GM21526 (cell line): ENCODE data around the gene DDAH2.

Experiments used
- ATAC-seq: cut with Tn5 transposase; IDR thresholded peaks from one replicate; pipeline ENCODE4 v1.9.1; 2021; ENCODE audit warnings: moderate library complexity; ENCODE audit not compliant: unreplicated experiment, low FRiP score

DDAH2 gene

GRCh38 chr6:31692353-31692752, 36.7 kb downstream of the DDAH2 start:
- ATAC-seq, result no peak

- ATAC-seq, result no peak
Measured at GRCh38 chr6:31691564-31692108, 37.5 kb downstream of the DDAH2 start.

GRCh38 chr6:31691078-31691463, 38.0 kb downstream of the DDAH2 start:
- ATAC-seq, result no peak

- no peak for ATAC-seq
Measured at GRCh38 chr6:31690231-31691077, 38.6 kb downstream of the DDAH2 start.

- ATAC-seq, result no peak
Measured at GRCh38 chr6:31689249-31690110, 39.6 kb downstream of the DDAH2 start.

GRCh38 chr6:31687860-31688693, 41.0 kb downstream of the DDAH2 start:
- no peak for ATAC-seq

GRCh38 chr6:31687321-31687720, 41.8 kb downstream of the DDAH2 start:
- no peak for ATAC-seq

- no peak for ATAC-seq
Measured at GRCh38 chr6:31686483-31686882, 42.6 kb downstream of the DDAH2 start.

- no peak for ATAC-seq
Measured at GRCh38 chr6:31683591-31683990, 45.5 kb downstream of the DDAH2 start.

- ATAC-seq, result no peak
Measured at GRCh38 chr6:31681135-31681671, 47.9 kb downstream of the DDAH2 start.

GRCh38 chr6:31680226-31681134, 48.6 kb downstream of the DDAH2 start, which contains the start of gene LY6G5C:
LY6G5C (minus strand) TSS chr6:31681067; CDS start chr6:31680373, 694 bp downstream.
- ATAC-seq, result no peak

- no peak for ATAC-seq
Measured at GRCh38 chr6:31677955-31678354, 51.1 kb downstream of the DDAH2 start.
